Measurements from ENCODE around the gene OGG1.
A peak's percentile ranks its signal among the peaks of the same experiment; 100 is the strongest.

The OGG1 gene

DNA sequence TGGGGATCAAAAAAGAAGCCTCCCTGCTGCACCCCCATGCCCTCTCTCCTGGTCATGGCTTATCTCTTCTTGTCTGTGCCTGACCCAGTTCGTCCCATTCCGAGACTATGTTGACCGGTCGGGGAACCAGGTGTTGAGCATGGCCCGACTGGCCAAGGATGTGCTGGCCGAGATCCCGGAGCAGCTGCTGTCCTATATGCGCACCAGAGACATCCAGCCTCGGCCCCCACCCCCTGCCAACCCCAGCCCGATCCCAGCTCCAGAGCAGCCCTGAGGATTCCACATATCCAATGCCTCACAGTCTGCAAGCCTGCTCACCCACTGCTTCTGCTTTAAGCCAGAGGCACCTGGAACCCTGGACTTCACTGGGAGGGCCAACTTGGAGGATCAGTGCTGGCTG, 20.3 kb upstream of the OGG1 start:
- no peak for DNase-seq

DNA sequence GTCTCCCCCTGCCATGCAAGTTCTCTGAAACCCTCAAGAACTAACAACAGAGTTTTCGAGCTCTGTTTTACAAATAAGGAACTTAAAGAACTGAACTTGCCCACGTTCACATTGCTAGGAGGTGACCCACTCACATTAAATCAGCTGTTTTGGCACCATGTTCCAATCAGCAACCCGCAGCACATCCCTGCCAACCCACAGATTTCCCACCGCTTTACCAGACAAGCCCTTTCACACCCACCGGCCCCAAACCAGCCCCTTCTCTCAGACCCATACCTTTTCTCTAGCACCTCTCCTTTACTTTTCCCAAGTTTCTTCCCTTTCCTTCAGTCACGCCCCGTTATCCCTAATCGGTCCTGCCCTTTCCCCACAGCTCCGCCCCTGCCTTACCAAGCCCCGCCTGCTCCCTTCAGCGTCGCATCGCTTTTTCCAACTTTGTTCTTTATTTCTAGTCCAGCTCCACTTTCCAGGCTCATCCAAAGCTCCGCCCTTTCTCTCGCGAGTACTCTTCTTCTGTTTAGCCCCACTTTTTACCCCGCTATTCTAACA, 19.0 kb upstream of the OGG1 start:
- no peak for DNase-seq

- DNase-seq, result peak; percentile 100
Observed at GRCh38 chr3:9731206-9732079, 18.3 kb upstream of the OGG1 start, which contains the start of gene BRPF1. Gene BRPF1 (plus strand): TSS chr3:9731735. CDS start chr3:9734141, 2,406 bp downstream.

DNA sequence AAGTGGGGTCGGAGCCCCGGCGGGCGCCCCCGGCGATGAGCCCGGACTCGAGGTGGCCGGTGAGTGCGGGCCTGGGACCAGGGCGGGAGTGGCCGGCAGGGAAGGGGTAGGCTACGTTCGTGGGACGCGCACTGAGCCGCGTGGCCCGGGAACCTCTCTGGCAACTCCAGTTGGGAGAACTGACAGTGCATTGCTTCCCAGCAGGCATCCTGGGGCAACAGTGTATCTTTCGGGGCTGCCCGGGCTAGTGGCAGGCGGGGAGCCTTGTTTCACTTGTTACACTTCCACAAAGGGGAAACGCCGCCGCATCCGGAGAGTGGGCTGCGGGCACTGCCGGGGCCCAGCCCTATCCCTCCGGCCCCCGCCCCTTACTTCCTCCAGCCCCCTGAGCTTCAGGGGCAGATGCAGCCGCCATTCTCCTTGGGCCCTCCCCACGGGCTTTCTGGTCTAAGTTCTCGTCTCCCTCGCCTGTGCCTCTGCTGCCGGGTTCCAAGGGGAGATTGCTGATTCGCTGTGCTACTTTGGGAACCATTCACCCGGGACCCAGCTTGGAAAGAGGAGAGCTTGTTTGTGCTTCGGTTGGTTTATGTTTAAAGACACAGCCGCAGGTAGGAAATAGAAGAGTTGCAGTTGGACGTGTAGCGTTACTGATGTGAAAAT, 17.5 kb upstream of the OGG1 start:
- peak; percentile 28 for DNase-seq

GRCh38 chr3:9732740-9733115, 17.0 kb upstream of the OGG1 start:
- DNase-seq, result no peak

DNA sequence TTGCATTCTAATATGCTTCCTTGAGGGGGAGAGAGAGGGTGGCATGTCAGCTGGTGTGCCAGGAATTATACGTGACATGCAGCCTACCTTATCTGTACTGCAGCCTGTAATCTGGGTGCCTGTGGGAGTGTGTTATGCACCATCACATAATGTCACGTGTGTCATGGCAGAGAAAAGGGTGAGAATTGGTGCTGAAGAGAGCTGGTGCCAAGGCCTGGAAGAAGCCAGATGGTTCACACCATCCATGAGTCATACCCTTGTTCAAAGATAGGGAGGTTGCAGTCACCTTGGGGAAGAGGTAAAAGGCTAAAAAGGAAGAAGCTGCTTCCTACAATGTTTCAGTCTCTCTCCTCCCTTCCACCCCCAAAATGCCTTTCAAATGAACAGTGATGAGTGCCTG, 12.9 kb upstream of the OGG1 start:
- no peak for DNase-seq

GRCh38 chr3:9739181-9739580, 10.6 kb upstream of the OGG1 start:
- no peak for DNase-seq

- no peak for DNase-seq
Observed at GRCh38 chr3:9742560-9742959, 7.2 kb upstream of the OGG1 start.

DNA sequence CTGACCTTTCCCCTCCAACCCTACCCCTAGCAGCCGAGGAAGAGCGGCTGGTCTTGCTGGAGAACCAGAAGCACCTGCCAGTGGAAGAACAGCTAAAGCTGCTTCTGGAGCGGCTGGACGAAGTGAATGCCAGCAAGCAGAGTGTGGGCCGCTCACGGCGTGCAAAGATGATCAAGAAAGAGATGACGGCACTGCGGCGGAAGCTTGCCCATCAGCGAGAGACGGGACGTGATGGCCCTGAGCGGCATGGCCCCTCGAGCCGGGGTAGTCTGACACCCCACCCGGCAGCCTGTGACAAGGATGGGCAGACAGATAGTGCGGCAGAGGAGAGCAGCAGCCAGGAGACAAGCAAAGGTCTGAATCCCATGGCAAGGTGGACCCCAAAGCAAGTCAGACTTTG, 6.2 kb upstream of the OGG1 start:
- no peak for DNase-seq

DNA sequence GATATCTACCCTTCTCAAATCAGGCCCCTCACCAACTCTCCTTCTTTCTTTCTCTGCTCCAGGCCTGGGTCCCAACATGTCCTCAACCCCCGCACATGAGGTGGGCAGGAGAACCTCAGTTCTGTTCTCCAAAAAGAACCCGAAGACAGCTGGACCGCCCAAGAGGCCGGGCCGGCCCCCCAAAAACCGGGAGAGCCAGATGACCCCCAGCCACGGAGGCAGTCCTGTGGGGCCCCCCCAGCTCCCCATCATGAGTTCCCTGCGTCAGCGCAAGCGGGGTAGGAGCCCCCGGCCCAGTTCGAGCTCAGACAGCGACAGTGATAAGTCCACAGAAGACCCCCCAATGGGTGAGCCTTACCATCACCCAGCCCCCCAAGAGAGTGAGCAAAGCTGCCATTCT, 5.6 kb upstream of the OGG1 start:
- no peak for DNase-seq

DNA sequence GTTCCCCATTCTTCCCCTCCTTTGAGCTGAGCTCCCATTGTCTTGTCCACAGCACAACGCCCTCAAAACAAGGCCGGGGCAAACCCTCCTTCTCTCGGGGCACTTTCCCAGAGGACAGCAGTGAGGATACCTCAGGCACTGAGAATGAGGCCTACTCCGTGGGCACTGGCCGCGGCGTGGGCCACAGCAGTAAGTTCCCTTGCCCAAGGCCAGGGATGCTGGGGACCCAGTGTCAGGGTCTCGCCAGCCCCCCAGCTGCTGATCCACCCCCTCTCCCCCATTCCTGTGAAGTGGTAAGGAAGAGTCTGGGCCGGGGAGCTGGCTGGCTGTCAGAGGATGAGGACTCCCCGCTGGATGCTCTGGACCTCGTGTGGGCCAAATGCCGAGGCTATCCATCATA, 4.2 kb upstream of the OGG1 start:
- no peak for DNase-seq

GRCh38 chr3:9746330-9746729, 3.4 kb upstream of the OGG1 start:
- DNase-seq, result no peak

- no peak for DNase-seq
Observed at GRCh38 chr3:9747267-9747666, 2.5 kb upstream of the OGG1 start.

GRCh38 chr3:9748031-9748430, 1.7 kb upstream of the OGG1 start:
- no peak for DNase-seq

GRCh38 chr3:9749296-9749644, 482 bp upstream of the OGG1 start:
- no peak for DNase-seq

DNA sequence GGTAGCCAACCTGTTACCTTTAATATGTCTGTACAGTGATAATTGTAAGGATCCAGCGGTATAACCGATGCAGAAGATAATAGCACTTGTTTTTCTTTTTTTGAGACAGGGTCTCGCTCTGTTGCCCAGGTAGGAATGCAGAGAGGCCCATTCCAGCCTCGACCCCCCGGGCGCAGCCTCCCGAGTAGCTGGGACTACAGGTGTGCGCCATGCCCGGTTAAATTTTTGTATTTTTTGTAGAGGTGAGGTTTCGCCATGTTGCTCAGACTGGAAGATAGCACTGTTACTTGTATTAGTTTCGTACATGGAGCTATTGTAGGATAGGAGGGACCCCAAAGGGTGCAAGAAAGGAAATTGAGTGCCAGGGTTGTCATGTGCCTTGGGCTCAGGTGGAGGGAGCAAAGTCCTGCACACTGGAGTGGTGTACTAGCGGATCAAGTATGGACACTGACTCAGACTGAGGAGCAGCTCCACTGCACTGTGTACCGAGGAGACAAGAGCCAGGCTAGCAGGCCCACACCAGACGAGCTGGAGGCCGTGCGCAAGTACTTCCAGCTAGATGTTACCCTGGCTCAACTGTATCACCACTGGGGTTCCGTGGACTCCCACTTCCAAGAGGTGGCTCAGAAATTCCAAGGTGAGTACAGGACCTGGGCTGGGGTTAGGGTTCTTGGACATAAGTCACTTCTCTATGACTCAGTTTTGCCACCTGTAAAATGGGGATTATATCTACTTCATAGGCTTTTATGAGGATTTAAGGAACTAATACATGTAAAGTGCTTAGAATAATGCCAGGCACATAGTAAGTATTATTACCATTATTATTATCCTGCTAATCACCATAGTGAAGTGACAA, 1.0 kb downstream of the OGG1 start:
- no peak for DNase-seq

GRCh38 chr3:9754678-9755077, 4.9 kb downstream of the OGG1 start:
- DNase-seq, result no peak

DNA sequence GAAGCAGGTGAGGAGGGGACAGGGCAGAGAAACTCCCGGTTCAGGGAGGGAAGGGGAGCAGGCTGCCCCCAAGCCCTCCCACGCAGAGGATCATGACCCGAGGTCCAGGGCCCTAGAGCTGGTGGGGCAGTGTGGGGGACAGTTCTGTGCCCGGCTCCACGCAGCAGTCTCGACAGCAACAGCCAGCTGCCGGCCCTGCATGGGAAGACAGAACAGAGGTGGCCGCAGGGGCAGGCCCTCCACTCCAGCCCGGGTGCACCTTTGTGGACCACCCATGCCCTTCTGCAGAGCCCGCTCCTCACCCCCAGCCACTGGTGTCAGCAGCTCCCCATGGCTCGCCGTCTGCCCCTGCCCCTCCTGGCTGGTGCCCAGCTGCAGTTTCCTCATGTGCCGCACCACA, 7.7 kb downstream of the OGG1 start:
- no peak for DNase-seq

- DNase-seq, result no peak
Observed at GRCh38 chr3:9760779-9761505, 11.2 kb downstream of the OGG1 start.

- DNase-seq, result no peak
Observed at GRCh38 chr3:9761919-9762318, 12.2 kb downstream of the OGG1 start.

GRCh38 chr3:9762871-9763270, 13.1 kb downstream of the OGG1 start:
- DNase-seq, result no peak

- DNase-seq, result no peak
Observed at GRCh38 chr3:9765865-9766264, 16.1 kb downstream of the OGG1 start.

DNA sequence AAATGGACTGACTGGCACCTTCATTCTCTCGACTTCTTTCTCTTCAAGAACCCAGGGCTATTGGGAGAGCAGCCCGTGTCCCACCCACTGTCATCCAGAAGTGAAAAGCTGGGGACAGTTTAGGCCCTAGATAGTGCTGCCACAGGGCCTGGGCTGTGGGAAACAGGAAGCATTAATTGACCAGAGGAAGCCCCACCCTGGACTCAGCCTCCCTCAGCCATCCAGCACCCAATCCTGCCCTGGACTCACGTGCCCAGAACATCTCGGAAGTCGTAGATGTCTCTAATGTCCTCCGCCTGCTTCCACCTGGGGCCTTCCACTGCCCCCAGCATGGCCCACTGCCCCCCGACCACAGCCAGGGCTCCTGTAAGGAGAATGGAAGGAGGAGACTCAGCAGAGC, 17.7 kb downstream of the OGG1 start:
- DNase-seq, result no peak
